Keratinocyte (primary cell): ENCODE measurements around the gene CDC42BPG. TPM values are rescaled to one million over a fixed set of nuclear protein-coding genes. Genes with fewer than 3 reads are reported as not detected.

Experiments
- DNase-seq: peaks from one replicate; pipeline ENCODE4 v3.0.0-alpha.2; 2011; ENCODE audit warnings: low read depth, missing footprints, low spot score
- FAIRE-seq: peaks from 2 replicates; lab custom pipeline; 2011; peaks lifted over from hg19 to GRCh38; lab: Jason Lieb, UNC
- H2AFZ ChIP-seq: 2 replicates; pipeline ENCODE4 v1.6.0; 2012; ENCODE audit warnings: low read length, control low read depth, inconsistent platforms; ENCODE audit not compliant: control insufficient read depth
- H3K27ac ChIP-seq: 2 replicates; pipeline ENCODE4 v1.5.1; 2011; ENCODE audit warnings: low read length; ENCODE audit not compliant: control insufficient read depth, insufficient read depth
- H3K27me3 ChIP-seq: 3 replicates; pipeline ENCODE4 v1.6.0; 2011; ENCODE audit warnings: low read length; ENCODE audit not compliant: control insufficient read depth, insufficient read depth; ENCODE audit errors: extremely low read depth
- H3K36me3 ChIP-seq, 2 experiments: 2 replicates in 1 of 2; 3 replicates in 1 of 2; pipeline ENCODE4 v1.5.1; 2011; ENCODE audit warnings: low read length in 2 of 2, mild to moderate bottlenecking in 1 of 2; ENCODE audit not compliant: control insufficient read depth in 2 of 2, insufficient read depth in 2 of 2; ENCODE audit errors: extremely low read depth in 1 of 2
- H3K4me1 ChIP-seq: 3 replicates; pipeline ENCODE4 v1.5.1; 2011; ENCODE audit warnings: low read length; ENCODE audit not compliant: control insufficient read depth, insufficient read depth; ENCODE audit errors: extremely low read depth
- H3K4me2 ChIP-seq: 3 replicates; pipeline ENCODE4 v1.6.0; 2011; ENCODE audit warnings: low read depth, low read length; ENCODE audit not compliant: control insufficient read depth, insufficient read depth; ENCODE audit errors: extremely low read depth
- H3K4me3 ChIP-seq, 3 experiments: fragments of 200-600 bp in 1 of 3; sonication (generic) in 1 of 3; 2 replicates in 2 of 3; 3 replicates in 1 of 3; pipeline ENCODE4 v1.5.1; 2011 to 2016; ENCODE audit warnings: low read length in 3 of 3, mild to moderate bottlenecking in 3 of 3, control low read depth in 2 of 3, inconsistent platforms in 1 of 3, low read depth in 1 of 3, mixed read lengths in 1 of 3, mixed run types in 1 of 3, moderate library complexity in 1 of 3; ENCODE audit not compliant: control insufficient read depth in 2 of 3, insufficient read depth in 2 of 3; ENCODE audit errors: extremely low read depth in 1 of 3
- H3K79me2 ChIP-seq: 2 replicates; pipeline ENCODE4 v1.6.0; 2012; ENCODE audit warnings: low read length; ENCODE audit not compliant: control insufficient read depth, insufficient read depth
- H3K9ac ChIP-seq: 3 replicates; pipeline ENCODE4 v1.6.0; 2011; ENCODE audit warnings: low read length; ENCODE audit not compliant: control insufficient read depth, insufficient read depth; ENCODE audit errors: extremely low read depth
- H3K9me1 ChIP-seq: 3 replicates; pipeline ENCODE4 v1.6.0; 2011; ENCODE audit warnings: low read length; ENCODE audit not compliant: control insufficient read depth, insufficient read depth; ENCODE audit errors: extremely low read depth
- H3K9me3 ChIP-seq: 2 replicates; pipeline ENCODE4 v1.5.1; 2012; ENCODE audit warnings: low read depth, low read length; ENCODE audit not compliant: control insufficient read depth
- H4K20me1 ChIP-seq: 3 replicates; pipeline ENCODE4 v1.6.0; 2011; ENCODE audit warnings: low read length; ENCODE audit not compliant: control insufficient read depth, insufficient read depth; ENCODE audit errors: extremely low read depth
- CTCF ChIP-seq, 3 experiments: IDR thresholded peaks in 1 of 3; conservative IDR thresholded peaks in 1 of 3; optimal IDR thresholded peaks in 1 of 3; 2 replicates in 2 of 3; 3 replicates in 1 of 3; pipeline versions ENCODE3 to v1.5.1; 2011; ENCODE audit warnings: low read length in 3 of 3, mild to moderate bottlenecking in 3 of 3, moderate library complexity in 2 of 3, control low read depth in 1 of 3, inconsistent platforms in 1 of 3; ENCODE audit not compliant: insufficient read depth in 2 of 3; ENCODE audit errors: extremely low read depth in 1 of 3
- EZH2 ChIP-seq: IDR thresholded peaks from one replicate; pipeline ENCODE4 v1.6.1; 2012; ENCODE audit warnings: inconsistent platforms, mild to moderate bottlenecking, low read length, moderate library complexity
- dilution Hi-C: fragments of 300-500 bp; cut with MboI; formaldehyde crosslinking; loops from one replicate; pipeline ENCODE4 v1.7.0; 2020; ENCODE audit warnings: low sequenced_read_pairs; ENCODE audit not compliant: extremely low pct_ligation_motif_present
- polyA plus RNA-seq, 5 experiments: library from polyadenylated mRNA; depleted of rRNA in 3 of 5; stranded (reverse) in 3 of 5; stranded (forward) in 1 of 5; unstranded in 1 of 5; fragments of >200 nt; gene quantifications; 1 replicate in 1 of 5; 2 replicates in 3 of 5; 3 replicates in 1 of 5; pipeline versions ENCODE4 v1.2.1 to v1.2.3, GENCODE V29; 2011 to 2012; ENCODE audit warnings: missing spikeins in 2 of 5, low read depth in 1 of 5, low replicate concordance in 1 of 5

The CDC42BPG gene
- polyA plus RNA-seq, 1 donor (not counting 4 experiments of a cell fraction or from before 2014, with no cell fraction given): 2.5 TPM

GRCh38 chr11:64796757-64797541 lies 47.5 kb downstream of the CDC42BPG start:
- Histone ChIP-seq H3K79me2 (no peaks in the 10 kb centered on the region), H3K9ac (no peak overlapping the region), H3K27me3 (no peaks in the 10 kb centered on the region), H3K36me3 (peaks cover 0 to 2% of the 10 kb centered on the region in 2 experiments), H3K4me3 (no peak overlapping the region), H3K4me1 (no peaks in the 10 kb centered on the region), H3K4me2 (no peak overlapping the region), H3K9me3 (no peaks in the 10 kb centered on the region), H2AFZ (no peak overlapping the region), H3K9me1 (peaks cover 2% of the 10 kb centered on the region), H4K20me1 (no peaks in the 10 kb centered on the region), H3K27ac (no peak overlapping the region)
- dilution Hi-C loops: no loop called here
- no peak for DNase-seq
- TF ChIP-seq EZH2 (no peak), CTCF (optimal IDR thresholded peaks at IDR 0.05 in 1 of 3, IDR thresholded peaks at IDR 0.05 in 1 of 3, conservative IDR thresholded peaks at IDR 0.05 in 1 of 3; ENCODE audit: extremely low read depth in 1 of 3, insufficient read depth in 2 of 3, low read length in 3 of 3) (no peak)
- no peak for FAIRE-seq

GRCh38 chr11:64796047-64796756 lies 48.3 kb downstream of the CDC42BPG start:
- Histone ChIP-seq H3K4me2 (no peak overlapping the region), H3K27me3 (no peaks in the 10 kb centered on the region), H3K4me1 (no peaks in the 10 kb centered on the region), H4K20me1 (no peaks in the 10 kb centered on the region), H2AFZ (no peak overlapping the region), H3K36me3 (peaks cover 0 to 2% of the 10 kb centered on the region in 2 experiments), H3K9ac (no peak overlapping the region), H3K4me3 (no peak overlapping the region), H3K9me1 (peaks cover 2% of the 10 kb centered on the region), H3K9me3 (no peaks in the 10 kb centered on the region), H3K79me2 (no peaks in the 10 kb centered on the region), H3K27ac (no peak overlapping the region)
- TF ChIP-seq EZH2: no peak
- no peak for TF ChIP-seq CTCF (optimal IDR thresholded peaks at IDR 0.05 in 1 of 3, IDR thresholded peaks at IDR 0.05 in 1 of 3, conservative IDR thresholded peaks at IDR 0.05 in 1 of 3; ENCODE audit: extremely low read depth in 1 of 3, insufficient read depth in 2 of 3, low read length in 3 of 3)
- dilution Hi-C loops: no loop called here
- FAIRE-seq: no peak
- no peak for DNase-seq
